ENCODE data around the gene RAB25.

The RAB25 gene

GRCh38 chr1:156055281-156056048 is 5.5 kb upstream of the RAB25 start:
- peak overlapping the region; percentile 98 for H3K9ac ChIP-seq (ENCODE audit: insufficient read length, low read depth)
- H3K36me3 ChIP-seq (ENCODE audit: insufficient read depth, insufficient read length, low read length): peaks cover 55% of the 10 kb centered on the region
- H3K9me3 ChIP-seq (ENCODE audit: insufficient read depth, low read length): no peaks in the 10 kb centered on the region
- H3K4me3 ChIP-seq (ENCODE audit: insufficient read length, low read depth): peak overlapping the region; percentile 98
- peaks cover 13% of the 10 kb centered on the region for H3K4me1 ChIP-seq (ENCODE audit: insufficient read depth, insufficient read length)
- no peaks in the 10 kb centered on the region for H3K27me3 ChIP-seq (ENCODE audit: insufficient read depth, insufficient read length)
- TF ChIP-seq ZNF274 (IDR thresholded peaks at IDR 0.05; ENCODE audit: low read depth, low read length) (no peak), YY1 (IDR thresholded peaks at IDR 0.05; ENCODE audit: insufficient read depth, insufficient read length) (no peak), SUZ12 (IDR thresholded peaks at IDR 0.05; ENCODE audit: extremely low read depth, insufficient read depth, insufficient read length) (no peak)
- no peak for DNase-seq (ENCODE audit: low read depth, low spot score)

DNA sequence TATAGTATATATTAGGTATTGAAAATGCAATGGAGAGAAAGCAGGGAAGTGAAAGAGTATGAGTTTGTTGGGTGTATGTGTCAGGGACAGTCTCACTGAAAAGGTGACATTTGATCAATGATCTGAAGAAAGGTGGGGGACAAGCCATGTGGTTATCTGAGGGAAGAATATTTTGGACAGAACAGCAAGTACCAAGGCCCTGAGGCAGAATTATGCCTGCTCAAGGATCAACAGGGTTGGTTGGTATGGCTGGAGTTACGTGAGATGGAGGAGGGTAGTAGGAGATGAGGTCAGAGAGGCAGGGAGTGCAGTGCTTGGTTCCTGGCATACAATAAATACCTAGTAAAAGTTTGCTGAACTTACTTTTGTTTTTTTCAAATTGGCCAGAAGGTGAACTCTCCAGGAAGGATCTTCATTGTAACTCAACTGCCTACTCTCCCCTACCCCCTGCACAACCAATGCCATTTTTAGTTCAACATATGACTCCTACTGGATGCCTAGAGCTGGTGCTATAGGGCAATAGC is 4.6 kb upstream of the RAB25 start:
- Histone ChIP-seq H3K36me3 (ENCODE audit: insufficient read depth, insufficient read length, low read length) (peaks cover 45% of the 10 kb centered on the region), H3K4me1 (ENCODE audit: insufficient read depth, insufficient read length) (peaks cover 14% of the 10 kb centered on the region), H3K27me3 (ENCODE audit: insufficient read depth, insufficient read length) (no peaks in the 10 kb centered on the region), H3K9me3 (ENCODE audit: insufficient read depth, low read length) (no peaks in the 10 kb centered on the region), H3K9ac (ENCODE audit: insufficient read length, low read depth) (no peak overlapping the region), H3K4me3 (ENCODE audit: insufficient read length, low read depth) (no peak overlapping the region)
- no peak for TF ChIP-seq YY1 (IDR thresholded peaks at IDR 0.05; ENCODE audit: insufficient read depth, insufficient read length)
- TF ChIP-seq SUZ12 (IDR thresholded peaks at IDR 0.05; ENCODE audit: extremely low read depth, insufficient read depth, insufficient read length): no peak
- no peak for TF ChIP-seq ZNF274 (IDR thresholded peaks at IDR 0.05; ENCODE audit: low read depth, low read length)
- DNase-seq (ENCODE audit: low read depth, low spot score): no peak

- DNase-seq (ENCODE audit: low read depth, low spot score): no peak
- no peak for TF ChIP-seq SUZ12 (IDR thresholded peaks at IDR 0.05; ENCODE audit: extremely low read depth, insufficient read depth, insufficient read length)
- TF ChIP-seq ZNF274 (IDR thresholded peaks at IDR 0.05; ENCODE audit: low read depth, low read length): no peak
- no peak for TF ChIP-seq YY1 (IDR thresholded peaks at IDR 0.05; ENCODE audit: insufficient read depth, insufficient read length)
- H3K4me1 ChIP-seq (ENCODE audit: insufficient read depth, insufficient read length): peaks cover 28% of the 10 kb centered on the region
These were observed 1.2 kb downstream of the RAB25 start for GRCh38 chr1:156062189-156062588.

DNA sequence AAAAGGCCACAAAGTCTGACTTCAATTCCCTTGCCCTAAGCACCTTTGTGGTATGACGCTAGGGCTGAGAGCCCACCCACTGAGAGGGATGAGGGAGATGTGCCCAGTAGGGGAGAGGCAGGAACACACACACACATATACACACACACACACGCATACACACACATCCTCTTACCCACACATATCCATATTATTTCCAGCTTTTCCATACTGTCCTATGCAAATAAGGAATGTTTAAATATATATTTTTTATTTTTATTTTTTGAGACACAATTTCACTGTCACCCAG is 3.0 kb downstream of the RAB25 start:
- Histone ChIP-seq H3K9ac (ENCODE audit: insufficient read length, low read depth) (no peak overlapping the region), H3K4me3 (ENCODE audit: insufficient read length, low read depth) (no peak overlapping the region), H3K36me3 (ENCODE audit: insufficient read depth, insufficient read length, low read length) (peaks cover 6% of the 10 kb centered on the region), H3K9me3 (ENCODE audit: insufficient read depth, low read length) (no peaks in the 10 kb centered on the region), H3K4me1 (ENCODE audit: insufficient read depth, insufficient read length) (peaks cover 28% of the 10 kb centered on the region), H3K27me3 (ENCODE audit: insufficient read depth, insufficient read length) (no peaks in the 10 kb centered on the region)
- DNase-seq (ENCODE audit: low read depth, low spot score): no peak
- TF ChIP-seq SUZ12 (IDR thresholded peaks at IDR 0.05; ENCODE audit: extremely low read depth, insufficient read depth, insufficient read length) (no peak), ZNF274 (IDR thresholded peaks at IDR 0.05; ENCODE audit: low read depth, low read length) (no peak), YY1 (IDR thresholded peaks at IDR 0.05; ENCODE audit: insufficient read depth, insufficient read length) (no peak)

More at GRCh38 chr1:156062189-156062588, 1.2 kb downstream of the RAB25 start:
- Histone ChIP-seq H3K27me3 (ENCODE audit: insufficient read depth, insufficient read length) (no peaks in the 10 kb centered on the region), H3K9ac (ENCODE audit: insufficient read length, low read depth) (no peak overlapping the region), H3K4me3 (ENCODE audit: insufficient read length, low read depth) (no peak overlapping the region), H3K9me3 (ENCODE audit: insufficient read depth, low read length) (no peaks in the 10 kb centered on the region), H3K36me3 (ENCODE audit: insufficient read depth, insufficient read length, low read length) (peaks cover 24% of the 10 kb centered on the region)

GRCh38 chr1:156064615-156065014 is 3.7 kb downstream of the RAB25 start:
- TF ChIP-seq ZNF274 (IDR thresholded peaks at IDR 0.05; ENCODE audit: low read depth, low read length): no peak
- no peak for TF ChIP-seq YY1 (IDR thresholded peaks at IDR 0.05; ENCODE audit: insufficient read depth, insufficient read length)
- no peak for TF ChIP-seq SUZ12 (IDR thresholded peaks at IDR 0.05; ENCODE audit: extremely low read depth, insufficient read depth, insufficient read length)
- Histone ChIP-seq H3K9me3 (ENCODE audit: insufficient read depth, low read length) (no peaks in the 10 kb centered on the region), H3K4me3 (ENCODE audit: insufficient read length, low read depth) (no peak overlapping the region), H3K27me3 (ENCODE audit: insufficient read depth, insufficient read length) (no peaks in the 10 kb centered on the region), H3K9ac (ENCODE audit: insufficient read length, low read depth) (no peak overlapping the region), H3K36me3 (ENCODE audit: insufficient read depth, insufficient read length, low read length) (no peaks in the 10 kb centered on the region), H3K4me1 (ENCODE audit: insufficient read depth, insufficient read length) (peaks cover 25% of the 10 kb centered on the region)
- no peak for DNase-seq (ENCODE audit: low read depth, low spot score)

- Histone ChIP-seq H3K36me3 (ENCODE audit: insufficient read depth, insufficient read length, low read length) (no peaks in the 10 kb centered on the region), H3K9me3 (ENCODE audit: insufficient read depth, low read length) (no peaks in the 10 kb centered on the region), H3K4me1 (ENCODE audit: insufficient read depth, insufficient read length) (peaks cover 31% of the 10 kb centered on the region), H3K27me3 (ENCODE audit: insufficient read depth, insufficient read length) (no peaks in the 10 kb centered on the region), H3K9ac (ENCODE audit: insufficient read length, low read depth) (no peak overlapping the region), H3K4me3 (ENCODE audit: insufficient read length, low read depth) (no peak overlapping the region)
- TF ChIP-seq SUZ12 (IDR thresholded peaks at IDR 0.05; ENCODE audit: extremely low read depth, insufficient read depth, insufficient read length) (no peak), YY1 (IDR thresholded peaks at IDR 0.05; ENCODE audit: insufficient read depth, insufficient read length) (no peak), ZNF274 (IDR thresholded peaks at IDR 0.05; ENCODE audit: low read depth, low read length) (no peak)
- DNase-seq (ENCODE audit: low read depth, low spot score): no peak
These were observed 4.3 kb downstream of the RAB25 start for GRCh38 chr1:156065212-156065611.

- TF ChIP-seq SUZ12 (IDR thresholded peaks at IDR 0.05; ENCODE audit: extremely low read depth, insufficient read depth, insufficient read length) (no peak), ZNF274 (IDR thresholded peaks at IDR 0.05; ENCODE audit: low read depth, low read length) (no peak), YY1 (IDR thresholded peaks at IDR 0.05; ENCODE audit: insufficient read depth, insufficient read length) (no peak)
- no peaks in the 10 kb centered on the region for H3K9me3 ChIP-seq (ENCODE audit: insufficient read depth, low read length)
- peaks cover 34% of the 10 kb centered on the region for H3K4me1 ChIP-seq (ENCODE audit: insufficient read depth, insufficient read length)
- no peaks in the 10 kb centered on the region for H3K36me3 ChIP-seq (ENCODE audit: insufficient read depth, insufficient read length, low read length)
- no peak overlapping the region for H3K4me3 ChIP-seq (ENCODE audit: insufficient read length, low read depth)
- DNase-seq (ENCODE audit: low read depth, low spot score): no peak
- no peak overlapping the region for H3K9ac ChIP-seq (ENCODE audit: insufficient read length, low read depth)
- H3K27me3 ChIP-seq (ENCODE audit: insufficient read depth, insufficient read length): no peaks in the 10 kb centered on the region
These were observed 4.9 kb downstream of the RAB25 start for GRCh38 chr1:156065871-156066270.
